GM13977 (cell line): ENCODE data around the gene ULK4.

Experiments
- DNase-seq: peaks from one replicate; pipeline ENCODE4 v3.0.0; 2012; ENCODE audit warnings: low spot score
- in situ Hi-C: fragments of 300-500 bp; cut with MboI; formaldehyde crosslinking; loops from one replicate; pipeline ENCODE4 v1.12.0; 2022; ENCODE audit warnings: low sequenced_read_pairs, low pct_unique_long_range_greater_than_20kb, mixed read lengths, inconsistent platforms; ENCODE audit not compliant: unreplicated experiment
- TF ChIP-seq, protein P1 (sequence below): IDR thresholded peaks from 2 replicates; pipeline ENCODE4 v1.5.1; 2012; ENCODE audit warnings: mild to moderate bottlenecking, control low read depth; ENCODE audit not compliant: insufficient read depth; ENCODE audit errors: extremely low read depth, missing control alignments

ULK4 gene

DNA sequence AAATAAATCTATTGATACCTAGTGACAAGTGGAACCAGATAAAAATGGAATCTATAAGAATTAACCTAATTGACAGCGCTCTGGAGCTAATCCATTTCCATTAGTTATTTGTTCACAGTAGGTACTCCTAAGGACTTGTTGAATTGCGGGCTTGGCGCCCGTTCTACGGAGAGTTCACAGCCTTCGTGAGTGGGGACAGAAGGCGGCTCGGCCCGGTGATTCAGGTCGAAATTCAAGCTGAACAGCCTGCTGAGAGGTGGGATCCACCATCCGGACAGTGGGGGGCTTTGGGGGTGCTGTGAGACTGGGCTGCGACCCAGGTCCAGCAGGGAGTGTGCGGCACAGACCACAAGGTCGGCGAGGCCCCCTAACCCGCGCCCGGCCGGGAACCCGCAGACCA, 763.4 kb downstream of the ULK4 start:
- in situ Hi-C loops: no loop called here

DNA sequence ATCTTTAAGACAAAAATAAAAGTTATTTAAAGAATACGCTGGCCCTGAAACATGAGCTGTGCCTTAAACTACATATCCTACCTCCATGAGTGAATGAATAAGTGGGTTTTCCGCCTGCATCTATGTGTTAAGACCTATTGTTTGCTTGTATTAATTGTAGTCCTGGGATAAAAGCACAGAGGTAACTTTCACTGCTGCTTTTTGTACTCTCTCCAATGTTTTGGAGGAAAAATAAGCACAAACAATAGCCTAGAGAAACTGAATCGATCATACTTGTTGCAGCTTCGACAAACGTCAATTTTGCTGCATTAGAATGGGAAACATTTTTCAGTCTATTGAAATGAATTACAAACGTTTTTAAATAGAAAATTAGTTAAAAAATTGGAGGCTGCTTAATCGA, 763.9 kb downstream of the ULK4 start:
- no peak for DNase-seq
- in situ Hi-C loops: no loop called here
- TF ChIP-seq, protein P1, sequence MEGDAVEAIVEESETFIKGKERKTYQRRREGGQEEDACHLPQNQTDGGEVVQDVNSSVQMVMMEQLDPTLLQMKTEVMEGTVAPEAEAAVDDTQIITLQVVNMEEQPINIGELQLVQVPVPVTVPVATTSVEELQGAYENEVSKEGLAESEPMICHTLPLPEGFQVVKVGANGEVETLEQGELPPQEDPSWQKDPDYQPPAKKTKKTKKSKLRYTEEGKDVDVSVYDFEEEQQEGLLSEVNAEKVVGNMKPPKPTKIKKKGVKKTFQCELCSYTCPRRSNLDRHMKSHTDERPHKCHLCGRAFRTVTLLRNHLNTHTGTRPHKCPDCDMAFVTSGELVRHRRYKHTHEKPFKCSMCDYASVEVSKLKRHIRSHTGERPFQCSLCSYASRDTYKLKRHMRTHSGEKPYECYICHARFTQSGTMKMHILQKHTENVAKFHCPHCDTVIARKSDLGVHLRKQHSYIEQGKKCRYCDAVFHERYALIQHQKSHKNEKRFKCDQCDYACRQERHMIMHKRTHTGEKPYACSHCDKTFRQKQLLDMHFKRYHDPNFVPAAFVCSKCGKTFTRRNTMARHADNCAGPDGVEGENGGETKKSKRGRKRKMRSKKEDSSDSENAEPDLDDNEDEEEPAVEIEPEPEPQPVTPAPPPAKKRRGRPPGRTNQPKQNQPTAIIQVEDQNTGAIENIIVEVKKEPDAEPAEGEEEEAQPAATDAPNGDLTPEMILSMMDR: no peak

More for the DNA sequence above, 763.4 kb downstream of the ULK4 start:
- TF ChIP-seq, protein P1: no peak
- DNase-seq: no peak
